ENCODE results near the gene RGS6. TPM values are rescaled to one million over a fixed set of nuclear protein-coding genes. Genes with fewer than 3 reads are reported as not detected.

RGS6 gene
- total and polyA plus RNA-seq, 2 of the 4 experiments (the other 2 are of a cell fraction) = not detected

DNA sequence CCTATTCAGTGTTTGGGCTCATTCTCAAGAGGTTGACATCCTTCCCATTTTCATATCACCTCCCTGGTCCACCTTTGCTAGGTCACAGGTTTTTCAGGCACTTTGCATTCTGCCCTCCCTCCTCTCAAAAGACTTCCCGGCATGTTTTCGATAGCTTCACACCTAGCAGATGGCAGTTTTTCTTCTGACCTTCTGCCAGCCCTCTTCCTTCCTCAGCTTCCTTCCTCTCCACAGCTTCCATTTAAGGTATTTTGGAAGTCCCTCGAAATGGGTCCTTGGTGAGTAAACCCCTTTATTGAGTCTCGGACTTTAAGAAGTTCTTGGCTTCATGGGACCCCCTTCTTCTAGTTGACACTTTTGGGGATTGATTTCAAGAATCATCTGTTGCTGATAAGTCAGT is 358.0 kb downstream of the RGS6 start:
- Histone ChIP-seq H3K4me2 (ENCODE audit: low read depth, low read length) (no peak overlapping the region), H3K56ac (ENCODE audit: extremely low read depth, insufficient read depth, low read length) (no peak overlapping the region), H4K8ac (ENCODE audit: low read depth in 2 of 2, low read length in 2 of 2) (no peak overlapping the region), H3K27me3 (ENCODE audit: control insufficient read depth, insufficient read depth, low read length) (no peaks in the 10 kb centered on the region), H4K91ac (ENCODE audit: insufficient read depth, low read depth, low read length) (no peak overlapping the region), H2BK120ac (ENCODE audit: low read depth, low read length) (no peak overlapping the region), H3K9me1 (ENCODE audit: insufficient read depth, low read length) (no peaks in the 10 kb centered on the region), H4K20me1 (ENCODE audit: insufficient read depth, low read length) (no peaks in the 10 kb centered on the region), H3K9me3 (ENCODE audit: control insufficient read depth, insufficient read depth, low read length) (no peaks in the 10 kb centered on the region), H2BK5ac (ENCODE audit: low read depth, low read length, poor library complexity, severe bottlenecking) (no peak overlapping the region), H3K36me3 (ENCODE audit: control insufficient read depth, insufficient read depth, low read length) (no peaks in the 10 kb centered on the region), H4K5ac (ENCODE audit: low read depth, low read length) (no peak overlapping the region), H3K79me1 (ENCODE audit: low read depth in 1 of 2, low read length in 2 of 2) (no peaks in the 10 kb centered on the region), H3K23ac (ENCODE audit: low read depth, low read length) (no peak overlapping the region), H3K4me1 (ENCODE audit: control insufficient read depth, insufficient read depth, low read length) (no peaks in the 10 kb centered on the region), H2AK9ac (replicated peaks; ENCODE audit: low read depth, low read length, poor library complexity) (no peak overlapping the region), H3K18ac (ENCODE audit: low read depth, low read length) (no peak overlapping the region), H2BK15ac (ENCODE audit: low read depth, low read length) (no peak overlapping the region), H3K27ac (ENCODE audit: insufficient read depth, low read length) (no peak overlapping the region), H3K14ac (replicated peaks; ENCODE audit: low read depth, low read length) (no peak overlapping the region), H2AK5ac (ENCODE audit: low read depth, low read length) (no peak overlapping the region), H2AFZ (replicated peaks; ENCODE audit: low read length, poor library complexity) (no peak overlapping the region), H3K4ac (ENCODE audit: low read depth, low read length) (no peak overlapping the region), H3K9ac (ENCODE audit: low read depth, low read length) (no peak overlapping the region), H2BK20ac (ENCODE audit: low read depth, low read length) (no peak overlapping the region), H3K4me3 (ENCODE audit: insufficient read depth, low read depth, low read length) (no peak overlapping the region)
- WGBS, 2 experiments (ENCODE audit: extremely low coverage in 2 of 2, insufficient read length in 1 of 2) = no CpG with 5 or more reads among the region's 4 CpGs
- in situ Hi-C loops (cut with MboI; ENCODE audit: low sequenced_read_pairs) (loop anchor here (10.0 kb wide), 1 partner anchor 565 kb away; no protein-coding TSS in a partner anchor), dilution Hi-C loops (cut with HindIII; ENCODE audit: low sequenced_read_pairs, unreplicated experiment) (no loop called here), intact Hi-C loops (cut with micrococcal nuclease) (loop anchor here (10.0 kb wide), 1 partner anchor 1125 kb away; no protein-coding TSS in a partner anchor)
- ATAC-seq (ENCODE audit: low read depth) = no peak
- TF ChIP-seq RAD21 (IDR thresholded peaks at IDR 0.05; ENCODE audit: low read length) (no peak), BHLHE40 (IDR thresholded peaks at IDR 0.05; ENCODE audit: low read depth, low read length) (no peak), ELK1 (IDR thresholded peaks at IDR 0.05; ENCODE audit: borderline replicate concordance, low read depth, low read length) (no peak), RFX5 (IDR thresholded peaks at IDR 0.05; ENCODE audit: low read depth, low read length) (no peak), SMC3 (IDR thresholded peaks at IDR 0.05; ENCODE audit: low read depth, low read length) (no peak), CHD1 (IDR thresholded peaks at IDR 0.05; ENCODE audit: low read depth, low read length) (no peak), RCOR1 (IDR thresholded peaks at IDR 0.05; ENCODE audit: insufficient replicate concordance, low read length) (no peak)
- TF ChIP-seq, protein P1, sequence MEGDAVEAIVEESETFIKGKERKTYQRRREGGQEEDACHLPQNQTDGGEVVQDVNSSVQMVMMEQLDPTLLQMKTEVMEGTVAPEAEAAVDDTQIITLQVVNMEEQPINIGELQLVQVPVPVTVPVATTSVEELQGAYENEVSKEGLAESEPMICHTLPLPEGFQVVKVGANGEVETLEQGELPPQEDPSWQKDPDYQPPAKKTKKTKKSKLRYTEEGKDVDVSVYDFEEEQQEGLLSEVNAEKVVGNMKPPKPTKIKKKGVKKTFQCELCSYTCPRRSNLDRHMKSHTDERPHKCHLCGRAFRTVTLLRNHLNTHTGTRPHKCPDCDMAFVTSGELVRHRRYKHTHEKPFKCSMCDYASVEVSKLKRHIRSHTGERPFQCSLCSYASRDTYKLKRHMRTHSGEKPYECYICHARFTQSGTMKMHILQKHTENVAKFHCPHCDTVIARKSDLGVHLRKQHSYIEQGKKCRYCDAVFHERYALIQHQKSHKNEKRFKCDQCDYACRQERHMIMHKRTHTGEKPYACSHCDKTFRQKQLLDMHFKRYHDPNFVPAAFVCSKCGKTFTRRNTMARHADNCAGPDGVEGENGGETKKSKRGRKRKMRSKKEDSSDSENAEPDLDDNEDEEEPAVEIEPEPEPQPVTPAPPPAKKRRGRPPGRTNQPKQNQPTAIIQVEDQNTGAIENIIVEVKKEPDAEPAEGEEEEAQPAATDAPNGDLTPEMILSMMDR (conservative IDR thresholded peaks at IDR 0.05; ENCODE audit: low read depth, low read length) = no peak
- BruUV-seq (replicated peaks) = no TSS peak
- no peak for DNase-seq
- ChIA-PET POLR2A (ENCODE audit: unreplicated experiment) (no interaction called here), CTCF (interaction anchor here (1.1 kb wide), 1 partner anchor 9 kb away, joined by 3 read pairs; no protein-coding TSS in a partner anchor)
